HG03103 (cell line): ENCODE data around the gene HS3ST3A1.
"Not testable (repeated sequence)": the region's sequence is repeated elsewhere in the genome, so short reads cannot be mapped to it uniquely, and the experiment has no call there.

Experiments
- ATAC-seq: cut with Tn5 transposase; IDR thresholded peaks from one replicate; pipeline ENCODE4 v1.9.1; 2021; ENCODE audit warnings: low read depth; ENCODE audit not compliant: unreplicated experiment

Gene HS3ST3A1

DNA sequence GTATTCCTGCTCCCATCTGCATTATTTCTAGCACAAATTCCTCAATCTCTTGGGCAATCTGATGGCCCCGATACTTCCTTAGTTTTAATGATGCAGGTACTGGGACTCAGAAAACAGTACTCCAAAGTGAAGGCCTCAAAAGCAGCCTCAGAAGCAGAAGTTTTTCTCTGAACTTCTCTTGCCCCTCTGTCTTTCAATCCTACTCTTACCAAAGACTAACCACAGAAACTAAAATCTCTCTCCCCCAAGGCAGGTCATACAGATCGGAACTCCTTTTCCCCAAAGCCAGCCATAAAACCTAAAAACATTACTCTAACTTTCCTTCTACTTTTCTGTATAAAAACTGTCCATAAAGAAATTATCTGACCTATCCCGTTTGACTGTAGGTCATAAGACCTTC, 103.5 kb downstream of the HS3ST3A1 start:
- ATAC-seq: no peak

- ATAC-seq: not testable (repeated sequence)
Observed at GRCh38 chr17:13496553-13497056, 105.1 kb downstream of the HS3ST3A1 start.

DNA sequence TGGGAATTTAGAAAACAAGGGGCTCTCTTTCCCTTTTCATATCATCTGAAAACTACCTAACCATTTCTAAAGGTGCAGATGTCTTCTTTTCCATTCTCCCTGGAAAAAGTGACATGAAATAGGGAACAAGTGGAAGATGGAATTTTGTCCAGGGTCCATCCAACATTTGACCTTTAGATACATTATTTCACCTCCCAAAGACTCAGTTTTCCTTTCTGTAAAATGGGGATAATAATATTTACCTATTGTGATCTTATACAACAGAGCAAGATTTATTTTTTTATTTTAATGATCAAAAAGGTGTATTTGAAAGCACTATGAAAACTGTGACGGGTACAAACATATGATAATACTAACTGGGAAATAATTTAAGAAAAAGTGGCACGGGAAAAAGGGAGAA, 106.3 kb downstream of the HS3ST3A1 start:
- ATAC-seq: no peak

DNA sequence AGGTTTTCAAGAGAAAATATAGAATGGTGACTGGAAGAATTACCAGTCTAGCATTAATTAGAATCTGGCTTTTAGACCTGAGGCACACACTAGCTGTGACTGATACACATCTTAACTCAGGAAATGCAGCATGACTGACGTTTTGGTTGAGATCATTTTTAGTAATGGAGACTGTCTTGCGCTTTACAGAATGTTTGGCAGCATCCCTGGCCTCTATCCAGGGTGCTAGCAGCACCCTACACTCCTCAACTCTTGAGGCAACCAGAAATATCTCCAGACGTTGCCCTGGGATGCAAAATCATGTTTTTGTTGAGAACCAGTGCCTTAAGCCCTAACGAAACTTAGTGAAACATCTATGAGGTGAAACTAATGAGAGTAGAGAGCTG, 109.0 kb downstream of the HS3ST3A1 start:
- no peak for ATAC-seq

DNA sequence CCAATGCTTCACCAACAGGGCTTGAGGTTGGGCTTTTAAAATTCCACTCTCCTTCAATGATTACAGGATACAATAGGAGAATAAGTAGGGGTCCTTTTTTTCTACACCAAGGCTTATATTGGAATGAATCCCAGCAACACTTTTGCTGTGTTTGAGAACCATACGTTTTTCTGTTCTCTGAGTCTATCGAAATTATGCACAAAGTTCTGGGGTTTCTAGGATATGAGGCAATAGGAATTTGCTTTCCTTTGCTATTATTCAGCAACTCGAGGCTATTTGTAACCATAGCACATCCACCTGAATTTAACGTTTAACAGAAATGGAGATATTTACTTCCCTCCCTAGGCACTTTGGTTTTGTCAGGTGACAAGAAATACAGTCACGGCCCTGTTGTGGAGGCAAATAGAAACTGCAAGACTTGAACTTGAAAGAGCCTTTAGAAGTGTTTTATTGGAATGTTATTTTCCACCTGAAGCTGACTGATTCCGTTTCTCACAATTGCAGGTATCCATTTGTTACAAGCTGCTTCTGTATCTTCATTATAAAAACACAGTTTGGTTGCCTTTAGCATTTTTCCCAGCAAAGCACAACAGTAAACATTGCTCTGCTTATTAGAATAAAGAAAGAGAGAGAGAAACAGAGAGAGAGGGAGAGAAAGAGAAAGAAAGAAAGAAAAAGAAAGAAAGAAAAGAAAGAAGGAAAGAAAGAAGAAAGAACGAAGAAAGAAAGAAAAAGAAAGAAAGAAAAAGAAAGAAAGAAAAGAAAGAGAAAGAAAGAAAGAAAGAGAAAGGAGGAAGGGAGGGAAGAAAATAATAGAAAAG, 109.6 kb downstream of the HS3ST3A1 start:
- ATAC-seq: no peak

DNA sequence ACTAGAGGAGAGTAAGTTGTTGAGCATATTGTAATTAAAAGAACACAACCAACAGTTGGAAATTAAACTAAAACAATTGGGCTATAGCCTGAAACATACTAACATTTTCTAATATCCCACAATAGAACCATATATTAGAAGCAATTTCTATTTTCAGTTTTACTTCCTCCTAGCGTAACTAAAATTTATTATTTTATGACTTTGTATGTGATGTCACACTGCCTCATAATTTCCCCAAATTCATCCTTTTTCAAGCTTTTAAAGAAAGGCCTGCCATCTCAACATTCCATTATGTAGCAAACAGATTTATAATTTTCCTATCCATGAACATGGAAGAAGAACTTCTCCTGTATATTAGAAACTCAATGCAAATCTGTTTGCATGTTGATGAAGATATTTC, 110.2 kb downstream of the HS3ST3A1 start:
- no peak for ATAC-seq

- ATAC-seq: no peak
Observed at GRCh38 chr17:13490906-13491482, 110.7 kb downstream of the HS3ST3A1 start.

DNA sequence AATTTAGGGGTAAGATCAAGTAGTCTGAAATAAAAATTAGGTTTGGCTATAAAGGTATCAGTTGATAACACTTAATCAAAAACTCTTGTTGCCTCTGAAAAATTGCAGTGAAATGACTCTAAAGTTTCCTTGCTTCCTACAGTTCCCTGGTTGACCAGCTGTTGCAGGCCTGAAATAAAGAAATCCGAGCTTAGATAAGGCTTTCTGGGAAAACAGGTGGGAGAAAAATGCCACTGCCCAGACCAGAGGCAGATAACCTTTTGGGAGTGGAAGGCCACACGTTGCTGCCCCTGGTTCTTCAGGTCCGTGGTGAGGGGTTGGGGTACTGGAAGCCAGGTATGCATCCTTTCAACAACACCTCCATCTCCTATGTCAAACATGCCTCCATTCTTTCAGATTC, 111.3 kb downstream of the HS3ST3A1 start:
- ATAC-seq: no peak

GRCh38 chr17:13485327-13485726, 116.4 kb downstream of the HS3ST3A1 start:
- no peak for ATAC-seq

DNA sequence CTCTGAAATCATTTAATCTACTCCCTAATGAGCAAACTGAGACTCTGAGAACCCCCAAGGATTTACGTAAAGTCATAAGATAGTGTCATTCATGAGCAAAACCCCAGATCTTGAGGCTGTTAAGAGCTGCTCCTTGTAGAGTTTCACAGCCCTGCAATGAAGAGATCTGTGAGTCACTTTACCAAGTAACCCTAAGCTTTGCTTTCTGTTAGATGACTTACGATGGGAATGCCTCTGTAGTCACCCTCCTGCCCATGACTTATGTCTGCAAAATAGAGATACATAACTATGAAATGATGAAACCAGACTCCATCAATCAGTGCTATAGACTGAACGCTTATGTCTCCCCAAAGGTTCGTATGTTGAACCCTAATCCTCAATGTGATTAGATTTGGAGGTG, 117.7 kb downstream of the HS3ST3A1 start:
- ATAC-seq: no peak

DNA sequence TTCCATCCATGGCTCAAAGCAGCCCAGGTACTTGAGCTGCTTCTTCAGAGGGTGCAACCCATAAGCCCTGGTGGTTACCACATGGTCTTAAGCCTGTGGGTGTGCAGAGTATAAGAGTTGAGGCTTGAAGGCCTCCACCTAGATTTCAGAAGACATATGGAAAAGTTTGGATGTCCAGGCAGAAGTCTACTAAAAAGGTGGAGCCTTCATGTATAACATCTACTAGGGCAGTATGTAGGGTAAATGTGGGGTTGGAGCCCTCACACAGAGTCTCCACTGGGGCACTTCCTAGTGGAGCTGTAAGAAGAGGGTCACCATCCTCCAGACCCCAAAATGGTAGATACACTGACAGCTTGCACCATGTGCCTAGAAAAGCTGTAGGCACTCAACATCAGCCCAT, 120.9 kb downstream of the HS3ST3A1 start:
- no peak for ATAC-seq

GRCh38 chr17:13478326-13478830, 123.4 kb downstream of the HS3ST3A1 start:
- no peak for ATAC-seq

GRCh38 chr17:13477180-13477611, 124.5 kb downstream of the HS3ST3A1 start:
- ATAC-seq: no peak

DNA sequence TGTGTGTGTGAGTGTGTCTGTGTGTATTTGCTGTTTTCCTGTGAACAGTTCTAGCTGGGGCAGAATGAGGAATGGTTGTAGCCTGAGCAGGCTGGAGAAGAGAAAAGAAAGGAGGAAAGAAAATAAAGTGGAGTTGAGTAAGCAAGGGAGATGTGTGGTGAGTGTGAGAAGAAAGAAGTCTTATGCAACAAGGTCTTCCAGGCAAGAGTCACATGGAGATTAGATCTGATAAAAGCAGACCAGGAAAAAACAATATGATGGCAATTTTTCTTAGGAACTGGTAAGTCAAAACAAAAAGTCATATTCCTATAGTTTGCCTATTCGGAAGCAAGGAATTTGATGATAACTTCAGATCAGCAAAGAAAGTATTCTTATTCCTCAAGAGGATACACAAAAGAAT, 125.0 kb downstream of the HS3ST3A1 start:
- no peak for ATAC-seq

DNA sequence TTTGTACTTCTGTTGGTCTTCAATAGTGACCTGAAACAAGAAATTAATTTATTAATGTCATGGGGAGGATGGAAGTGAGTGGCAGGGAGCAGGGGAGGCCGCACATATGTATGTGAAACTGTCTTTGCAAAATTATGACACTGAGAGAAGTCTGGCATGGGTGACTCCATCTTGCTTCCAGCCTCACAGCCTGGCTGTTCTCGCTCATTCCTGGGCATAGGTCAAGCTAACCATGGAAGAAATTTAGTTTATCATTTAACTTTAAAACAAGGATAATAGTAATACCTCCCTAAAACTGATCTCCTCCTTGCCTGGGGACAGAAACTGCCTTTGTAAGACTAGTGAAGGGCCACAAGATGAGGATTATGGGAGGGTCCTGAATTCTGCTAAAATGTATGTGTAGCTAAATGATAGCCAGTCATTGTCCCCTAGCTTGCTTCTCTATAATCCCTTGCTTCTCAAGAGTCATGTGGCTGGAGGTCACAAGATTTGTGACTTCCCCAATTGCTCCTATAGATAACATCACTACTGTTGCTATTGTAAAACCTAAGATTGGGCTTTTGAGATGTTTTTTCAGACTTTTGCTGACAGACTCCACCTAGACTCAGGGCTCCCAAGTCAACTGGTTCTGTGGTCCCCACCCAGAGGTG, 126.0 kb downstream of the HS3ST3A1 start:
- no peak for ATAC-seq

DNA sequence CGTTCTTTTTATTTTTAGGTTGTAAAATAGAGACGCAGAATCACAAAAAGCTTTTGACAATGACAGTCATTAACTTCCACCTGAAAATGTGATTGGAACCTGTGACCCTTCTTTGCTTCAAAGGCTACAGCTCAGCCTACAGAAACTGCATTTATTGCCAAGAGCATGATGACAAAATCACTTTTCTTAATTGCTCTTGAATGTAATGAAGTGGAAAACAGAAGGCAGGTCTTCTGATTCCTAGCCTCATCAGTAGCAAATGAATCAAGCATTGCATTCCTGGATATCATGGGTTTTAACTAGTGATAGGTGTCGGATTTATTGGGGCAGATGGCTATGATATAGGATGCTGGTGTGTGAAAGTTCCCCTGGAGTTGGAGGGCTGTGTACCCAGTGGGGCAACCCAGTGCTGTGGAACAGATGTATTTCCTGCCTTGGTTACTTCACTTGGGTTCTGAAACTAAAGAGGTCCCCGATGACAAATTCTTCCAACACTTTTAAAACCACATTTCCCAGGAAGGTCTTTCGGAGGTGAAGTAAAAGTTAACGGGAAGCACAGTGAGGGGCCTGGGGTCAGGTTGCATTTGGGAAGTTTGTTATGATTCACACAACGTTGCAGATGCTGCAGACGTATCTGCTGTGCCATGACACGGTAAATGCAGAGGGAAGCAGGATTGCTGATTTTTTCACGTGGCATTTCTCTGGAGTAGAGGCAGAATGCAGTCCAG, 127.5 kb downstream of the HS3ST3A1 start:
- ATAC-seq: no peak

DNA sequence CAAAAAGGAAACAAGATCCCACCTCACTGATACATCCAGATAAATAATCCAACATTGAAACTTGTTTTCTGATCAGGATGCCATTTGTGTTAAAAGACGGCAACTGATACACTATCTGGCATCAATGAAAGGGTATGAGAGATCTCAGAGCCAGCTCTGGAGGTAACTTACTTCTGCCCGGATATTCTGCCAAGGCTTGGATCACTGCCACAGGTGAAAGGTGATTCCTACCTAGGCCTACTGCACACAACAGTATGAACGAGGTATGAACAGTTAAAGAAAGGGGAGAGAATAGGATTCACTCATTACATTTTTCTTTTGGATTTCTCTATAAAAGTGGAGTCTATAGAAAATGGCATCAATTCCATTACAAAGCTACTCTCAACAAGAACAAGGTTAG, 136.1 kb downstream of the HS3ST3A1 start:
- no peak for ATAC-seq

DNA sequence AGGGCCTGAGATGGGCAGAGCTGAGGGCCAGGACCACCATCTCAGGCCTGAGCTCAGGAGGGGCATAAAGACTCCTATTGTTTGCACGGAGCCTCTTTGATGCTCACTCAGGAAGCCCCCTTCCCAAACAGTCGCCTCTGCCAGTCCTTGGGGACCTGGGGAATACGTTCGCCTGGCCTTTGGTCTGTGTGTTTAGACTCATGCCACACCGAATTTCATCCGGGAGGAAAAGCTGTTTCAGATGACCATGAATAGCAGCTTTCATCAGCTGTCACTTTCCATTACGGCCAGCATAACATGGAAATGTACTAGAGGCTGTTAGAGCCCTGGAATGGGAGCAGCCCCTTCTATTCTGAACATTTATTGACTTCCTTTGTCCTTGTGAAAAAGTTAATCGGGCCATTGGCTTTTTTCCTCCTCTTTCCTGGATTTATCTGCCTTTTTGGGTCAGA, 139.0 kb downstream of the HS3ST3A1 start:
- no peak for ATAC-seq

DNA sequence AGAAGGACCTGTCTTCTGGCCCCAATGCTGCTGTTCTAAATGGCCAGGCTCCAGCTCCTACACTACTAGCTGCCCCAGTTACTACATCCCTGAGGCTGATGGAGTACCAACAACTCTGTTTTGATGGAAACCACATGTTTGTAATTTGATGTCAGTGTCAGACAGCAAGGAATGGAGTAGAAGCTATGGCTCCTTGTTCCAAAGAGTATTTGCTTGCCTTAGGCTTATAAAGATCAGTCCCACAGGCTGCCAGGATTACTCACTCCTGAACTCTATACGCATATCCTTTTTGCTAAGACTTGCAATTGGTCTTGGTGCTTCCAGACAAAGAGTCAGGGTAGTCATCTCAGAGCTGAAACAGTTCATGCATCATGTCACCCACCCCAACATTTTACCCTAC, 139.6 kb downstream of the HS3ST3A1 start:
- no peak for ATAC-seq

DNA sequence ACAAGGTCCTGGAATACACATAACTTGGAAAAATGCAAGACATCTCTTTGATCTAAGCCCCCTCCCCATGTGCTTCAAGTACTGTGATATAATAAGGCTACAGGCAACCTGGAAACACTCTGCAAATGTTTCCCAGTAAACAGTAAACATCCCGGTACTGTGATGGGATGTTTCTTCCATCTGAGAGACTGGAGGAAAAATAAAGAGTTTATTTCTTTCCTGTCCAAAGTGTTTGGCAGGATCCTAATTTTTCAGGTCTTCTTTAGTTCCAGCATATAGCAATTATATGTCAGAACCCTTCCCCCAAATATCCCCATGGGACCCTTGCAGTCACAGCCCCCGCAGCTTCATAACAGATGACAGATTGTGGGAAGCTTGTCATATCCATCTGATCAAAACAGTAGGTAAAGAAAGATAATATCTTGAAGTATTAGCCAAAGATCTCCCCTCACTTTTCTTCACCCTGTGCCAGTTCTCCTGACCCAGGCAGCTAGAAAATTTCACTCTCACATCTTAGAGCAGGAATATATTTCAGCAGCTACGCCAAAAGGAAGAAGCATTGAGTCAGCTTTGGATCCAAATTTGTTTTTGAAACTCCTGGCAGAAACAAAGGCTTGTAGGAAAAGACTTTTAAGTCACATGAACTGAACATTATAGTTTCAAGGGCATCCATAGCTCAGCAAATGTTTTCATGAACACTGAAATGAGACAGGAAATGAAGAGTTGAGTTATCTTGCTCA, 141.3 kb downstream of the HS3ST3A1 start:
- ATAC-seq: no peak
